T-helper 1 cell treated with Interleukin-12 subunit alpha and Interleukin-12 subunit beta and Interleukin-4 antibody, amounts not matched to agents 30 ng/mL and 1 ng/mL, for 36 hours (primary cell): ENCODE data around the gene COL25A1. TPM values are rescaled to one million over a fixed set of nuclear protein-coding genes. Genes with fewer than 3 reads are reported as not detected.

Experiments
- intact Hi-C: fragments of 100-400 bp; cut with micrococcal nuclease; formaldehyde crosslinking; loops from one replicate; pipeline ENCODE4 v1.15.1; 2024
- total RNA-seq: library from RNA; stranded (reverse); gene quantifications from 2 replicates; pipeline ENCODE4 v1.2.3, GENCODE V29; 2022

The COL25A1 gene
- not detected in 2 replicates for total RNA-seq

DNA sequence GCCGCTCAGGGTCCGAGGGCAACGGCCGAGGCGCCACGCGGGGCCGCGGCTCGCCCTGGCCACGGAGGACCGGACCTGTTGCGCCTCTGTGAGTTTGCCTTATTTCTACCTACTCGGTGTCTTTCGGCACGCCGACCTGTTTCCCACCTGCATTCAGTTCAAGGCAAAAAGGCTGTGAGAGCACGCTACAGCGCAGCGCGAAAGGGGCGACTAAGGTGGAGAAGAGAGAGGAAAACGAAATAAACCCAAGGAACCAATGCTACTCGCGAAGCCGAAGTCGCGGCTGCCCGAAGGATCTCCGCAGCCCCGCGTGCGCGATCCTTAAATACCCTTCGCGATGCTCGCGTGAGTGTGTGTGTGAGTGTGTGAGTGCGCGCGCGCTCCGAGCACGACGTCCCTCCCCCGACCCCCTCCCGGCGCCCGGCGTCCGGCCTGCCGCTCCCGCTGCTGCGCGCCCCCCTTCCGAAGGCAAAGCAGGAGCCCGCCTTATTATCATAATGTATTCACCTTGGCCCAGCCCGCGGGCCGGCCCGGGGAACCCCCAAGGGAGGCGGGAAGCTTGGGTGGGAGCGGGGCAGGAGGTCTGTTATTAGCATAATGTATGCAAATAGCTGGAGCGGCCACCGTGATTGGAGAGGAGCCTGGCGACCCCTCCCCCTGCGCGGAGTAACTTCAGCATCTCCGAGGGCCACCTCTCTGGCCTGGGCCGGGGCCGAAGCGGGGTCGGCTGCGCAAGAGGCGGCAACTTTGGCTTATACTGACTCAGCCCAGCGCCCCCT, at the start of gene COL25A1:
Gene COL25A1, minus strand, starts transcription at position 298 of the 779 bp plus-strand sequence.
- intact Hi-C loops, result no loop called here

DNA sequence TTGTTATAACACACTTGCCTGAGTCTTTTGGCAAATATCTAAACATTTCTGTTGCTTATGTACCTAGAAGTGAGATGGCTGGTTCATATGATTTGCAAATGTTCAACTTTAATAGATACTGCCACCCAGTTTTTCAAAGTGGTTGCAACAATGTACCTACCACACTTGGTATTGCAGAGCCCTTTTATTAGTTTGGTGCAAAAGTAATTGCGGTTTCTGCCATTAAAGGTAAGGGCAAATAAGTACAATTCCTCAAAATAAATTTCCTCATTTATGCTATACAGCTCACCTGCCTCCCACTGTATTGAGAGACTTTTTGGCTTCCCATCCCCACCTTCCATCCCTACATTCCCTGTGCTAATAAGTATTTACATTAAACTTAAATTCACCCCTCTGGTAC, 47.7 kb upstream of the COL25A1 start:
- intact Hi-C loops, result no loop called here

DNA sequence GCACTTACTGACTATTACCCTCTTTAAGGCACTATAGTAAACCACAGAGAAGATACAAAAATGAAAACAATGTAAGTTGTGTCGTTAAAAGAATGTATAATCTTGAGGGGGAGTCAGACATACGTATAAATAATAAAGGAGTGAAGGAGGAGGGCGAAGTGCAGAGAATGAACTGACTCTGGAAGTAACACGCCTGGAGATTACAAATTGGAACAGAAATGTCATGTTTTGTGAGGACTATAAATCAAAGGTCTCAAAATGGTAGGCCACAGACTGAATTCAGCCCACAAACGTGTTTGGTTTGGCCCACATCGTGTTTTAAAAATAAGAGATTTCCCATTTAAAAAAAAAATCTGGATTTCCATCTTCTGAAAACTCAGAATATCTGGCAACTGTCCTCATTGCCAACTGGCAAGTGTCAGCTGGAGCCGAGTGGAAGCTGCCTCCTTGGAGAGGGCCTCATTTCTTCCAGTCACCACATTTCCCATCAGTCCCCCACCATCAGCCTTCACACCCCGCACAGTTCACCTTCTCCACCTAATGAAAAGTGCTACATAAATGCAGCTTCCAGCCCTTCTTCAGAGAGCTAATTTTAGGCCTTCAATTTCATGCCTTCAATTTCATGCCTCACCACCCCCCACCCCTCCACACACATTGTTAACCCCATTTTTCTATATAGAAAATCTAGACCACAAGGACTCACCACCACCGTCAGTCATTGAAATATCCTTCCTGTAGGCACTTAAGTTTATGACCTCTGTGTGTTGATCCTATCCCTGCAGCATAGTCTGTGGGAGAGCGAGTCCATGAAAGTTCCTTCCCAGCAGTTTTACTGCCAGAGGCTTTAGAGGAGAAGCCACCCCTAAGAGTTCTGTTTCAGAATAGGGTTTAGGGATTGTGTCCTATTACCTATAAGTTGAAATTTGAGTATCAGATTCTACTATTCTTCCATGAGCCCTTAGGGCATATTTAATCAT, 32.0 kb upstream of the COL25A1 start:
- intact Hi-C loops, result no loop called here

DNA sequence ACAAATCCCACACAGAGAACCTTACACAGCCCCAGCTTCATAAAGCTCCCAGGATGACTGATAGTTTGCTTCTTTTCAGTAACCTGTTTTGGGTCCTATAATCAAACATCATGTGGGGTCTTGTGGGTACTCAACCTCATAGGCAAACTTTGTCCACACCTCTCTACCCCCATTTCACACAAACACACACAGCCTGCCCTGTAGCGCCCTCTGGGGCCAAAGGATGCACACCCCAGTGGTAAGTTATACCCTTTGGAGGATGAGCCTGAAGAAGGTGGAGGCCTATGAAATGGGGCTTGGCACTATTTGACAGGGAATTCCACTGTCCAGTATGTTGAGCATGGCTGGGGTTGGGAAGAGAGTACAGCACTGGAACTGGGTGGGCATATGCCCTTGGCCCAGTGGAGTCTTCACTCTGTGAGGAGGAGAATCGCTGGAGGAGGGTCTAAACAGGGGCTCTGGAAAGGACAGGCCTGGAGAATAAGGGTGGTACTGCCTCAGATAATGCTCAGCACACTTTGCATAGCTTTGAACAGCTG, 30.5 kb upstream of the COL25A1 start:
- intact Hi-C loops, result loop anchor here (1.0 kb wide), 1 partner anchor 499 kb away; no protein-coding TSS in a partner anchor

DNA sequence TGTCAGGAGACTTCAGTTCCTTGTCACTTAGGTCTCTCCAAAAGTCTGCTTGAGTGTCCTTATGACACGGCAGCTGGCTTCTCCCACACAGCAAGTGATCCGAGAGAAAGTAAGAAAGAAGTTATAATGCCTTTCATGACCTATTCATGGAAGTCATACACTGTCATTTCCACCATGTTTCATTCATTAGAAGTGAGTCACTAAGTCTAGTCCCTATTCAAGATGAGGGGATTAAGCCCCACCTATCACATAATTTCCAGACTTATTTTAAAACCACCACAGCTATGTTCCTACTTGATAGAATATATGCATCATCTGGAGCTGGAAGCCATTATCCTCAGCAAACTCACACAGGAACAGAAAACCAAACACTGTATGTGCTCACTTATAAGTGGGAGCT, 25.2 kb upstream of the COL25A1 start:
- intact Hi-C loops, result no loop called here

DNA sequence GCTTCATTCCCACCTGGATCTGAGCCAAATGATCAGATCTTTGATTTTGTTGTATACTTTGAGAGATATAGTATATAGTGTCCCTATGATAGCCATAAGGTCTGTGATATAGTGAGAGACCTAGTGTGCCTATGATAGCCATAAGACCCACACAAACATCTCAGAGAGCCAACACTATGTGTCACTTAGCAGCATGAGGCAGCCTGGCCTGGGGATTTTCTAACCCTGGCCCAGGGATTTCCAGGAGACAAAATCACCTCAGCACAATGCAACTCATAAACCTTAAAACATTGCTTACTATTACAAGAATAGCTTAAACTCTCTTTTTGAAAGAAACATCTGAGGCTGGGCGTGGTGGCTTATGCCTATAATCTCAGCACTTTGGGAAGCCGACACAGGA, 23.2 kb upstream of the COL25A1 start:
- intact Hi-C loops, result no loop called here

DNA sequence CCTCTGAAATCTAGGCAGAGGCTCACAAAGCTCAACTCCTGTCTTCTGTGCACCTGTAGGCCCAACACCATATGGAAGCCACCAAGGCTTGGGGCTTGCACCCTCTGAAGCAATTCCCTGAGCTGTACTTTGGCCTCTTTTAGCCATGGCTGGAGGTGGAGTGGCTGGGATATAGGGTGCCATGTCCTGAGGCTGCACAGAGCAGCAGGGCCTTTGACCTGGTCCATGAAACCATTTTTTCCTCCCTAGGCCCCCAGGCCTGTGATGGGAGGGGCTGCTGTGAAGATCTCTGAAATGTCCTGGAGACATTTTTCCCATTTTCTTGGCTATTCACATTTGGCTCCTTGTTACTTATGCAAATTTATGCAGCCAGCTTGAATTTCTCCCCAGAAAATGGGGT, 20.9 kb upstream of the COL25A1 start:
- intact Hi-C loops, result no loop called here

DNA sequence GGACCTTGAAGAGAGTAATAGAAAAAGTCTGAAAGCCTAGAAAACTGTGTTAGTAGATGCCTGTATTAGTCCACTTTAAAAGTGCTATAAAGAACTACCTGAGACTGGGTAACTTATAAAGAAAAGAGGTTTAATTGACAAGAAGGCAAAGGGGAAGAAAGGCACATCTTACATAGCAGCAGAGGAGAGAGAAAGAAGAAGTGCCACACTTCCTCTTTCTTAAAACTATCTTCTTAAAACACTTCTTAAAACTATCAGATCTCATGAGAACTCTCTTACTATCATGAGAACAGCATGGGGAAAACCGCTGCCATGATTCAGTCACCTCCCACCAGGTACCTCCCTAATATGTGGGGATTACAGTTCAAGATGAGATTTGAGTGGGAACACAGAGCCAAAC, 18.8 kb upstream of the COL25A1 start:
- intact Hi-C loops, result no loop called here

DNA sequence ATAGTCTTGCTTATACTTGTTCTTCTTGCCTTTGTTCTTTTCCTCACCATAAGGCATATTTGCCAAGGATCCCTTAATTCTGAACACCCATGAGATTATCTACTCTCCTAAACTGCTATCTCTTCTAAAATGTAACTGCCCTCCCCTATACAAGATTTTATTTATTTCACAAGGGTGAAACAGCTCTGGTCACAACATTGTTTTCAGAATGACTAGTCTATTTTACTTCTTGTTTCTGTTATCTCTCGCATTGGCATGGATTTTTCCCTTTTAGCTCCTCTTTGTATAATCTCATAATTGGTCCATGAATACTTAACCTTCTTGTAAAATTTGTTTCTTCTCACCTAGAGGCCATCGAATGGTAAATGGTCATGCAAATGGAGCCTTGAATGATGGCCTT, 17.2 kb upstream of the COL25A1 start:
- intact Hi-C loops, result no loop called here

DNA sequence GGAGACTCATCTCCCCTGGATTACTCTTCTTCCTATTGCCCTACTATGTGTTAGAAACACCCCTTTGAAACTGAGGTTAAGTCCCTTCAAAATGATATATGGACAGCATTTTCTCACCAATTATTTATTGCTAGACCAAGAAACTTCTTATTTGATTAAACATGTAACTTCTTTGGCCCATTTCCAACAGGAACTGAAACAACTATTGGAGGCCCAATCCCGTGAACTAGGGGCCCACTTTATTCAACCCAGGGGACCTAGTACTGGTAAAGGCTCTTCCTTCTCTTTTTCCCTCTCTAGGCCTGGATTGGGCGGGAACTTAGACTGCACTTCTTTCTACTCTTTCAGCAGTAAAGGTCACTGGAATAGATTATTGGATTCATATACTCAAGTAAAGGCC, 16.7 kb upstream of the COL25A1 start:
- intact Hi-C loops, result no loop called here

DNA sequence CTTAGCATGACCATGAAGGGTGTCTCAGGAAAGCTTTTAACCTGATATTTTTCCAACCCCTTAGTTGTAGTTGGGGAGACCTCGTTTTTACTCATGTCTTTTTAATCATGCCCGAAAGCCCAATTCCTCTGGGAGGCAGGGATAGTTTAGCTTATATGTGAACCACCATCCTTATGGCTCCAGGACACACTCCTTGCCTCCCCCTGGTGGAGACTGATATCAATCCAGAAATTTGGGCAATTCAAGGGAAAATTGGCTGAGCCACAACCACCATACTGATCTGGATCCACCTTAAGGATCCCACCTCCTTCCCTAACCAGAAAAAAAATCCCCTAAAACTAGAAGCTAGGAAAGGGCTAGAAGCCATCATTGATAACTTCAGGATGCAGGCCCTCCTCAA, 13.4 kb upstream of the COL25A1 start:
- intact Hi-C loops, result no loop called here

DNA sequence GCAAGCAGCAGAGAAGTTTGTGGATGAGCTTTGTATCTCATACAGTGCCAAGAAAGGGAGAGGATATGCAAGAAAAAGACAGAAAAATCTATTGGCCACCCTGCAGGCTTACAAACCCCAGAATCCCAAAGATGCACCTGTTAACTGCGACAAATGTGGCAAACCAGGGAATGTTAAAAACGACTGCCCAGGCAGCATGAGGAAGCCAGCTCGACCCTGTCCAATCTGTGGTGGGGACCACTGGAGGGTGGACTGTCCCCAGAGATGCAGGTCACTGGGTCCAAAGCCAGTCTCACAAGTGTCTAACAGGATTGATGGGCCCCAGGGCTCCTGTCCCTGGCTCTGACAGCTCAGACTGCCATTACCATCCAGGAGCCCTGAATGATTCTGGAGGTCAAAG, 12.9 kb upstream of the COL25A1 start:
- intact Hi-C loops, result no loop called here

DNA sequence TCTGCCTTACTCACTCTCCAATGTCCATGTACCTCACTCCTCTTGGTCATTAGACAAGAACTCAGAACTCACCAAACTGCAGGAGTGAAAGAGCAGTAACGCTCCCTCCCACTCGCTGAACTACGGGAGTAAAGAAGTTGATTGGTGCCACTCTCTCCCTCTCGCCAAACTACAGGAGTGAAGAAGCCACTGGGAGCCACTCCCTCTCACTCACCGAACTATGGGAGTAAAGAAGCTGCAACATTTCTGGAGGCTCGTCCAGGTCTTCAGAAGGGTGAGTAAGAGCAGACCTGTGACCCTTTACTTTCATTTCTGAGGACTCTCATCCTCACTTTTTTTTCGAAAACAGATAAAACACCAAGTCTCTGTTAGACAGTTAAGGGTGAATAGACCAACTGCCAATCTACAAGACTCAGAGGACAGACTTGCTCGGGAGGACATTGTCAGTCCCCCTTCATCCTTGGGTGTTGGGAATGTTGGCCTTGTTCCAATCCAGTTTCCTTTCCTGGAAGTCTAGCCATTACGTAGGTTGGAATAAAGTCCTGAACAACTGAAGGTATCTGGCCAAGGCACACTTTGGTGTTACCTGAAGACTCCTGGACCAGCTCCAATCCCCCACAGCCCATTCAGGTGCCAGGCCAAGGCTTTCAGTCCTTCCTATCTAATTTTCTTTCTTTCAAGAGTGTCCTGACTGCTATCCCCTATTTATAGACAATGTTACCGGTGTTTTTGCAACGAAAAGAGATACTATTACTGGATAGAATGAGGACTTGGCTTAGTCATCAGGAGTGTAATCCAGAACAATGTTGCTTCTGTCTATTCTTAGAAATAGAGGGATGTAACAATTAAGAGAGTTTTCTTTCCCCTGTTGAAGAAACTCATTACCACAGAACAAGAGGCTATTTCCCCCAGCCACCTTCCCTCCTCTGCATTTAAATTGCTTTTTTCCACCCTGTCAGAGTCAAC, 11.0 kb upstream of the COL25A1 start:
- intact Hi-C loops, result no loop called here

DNA sequence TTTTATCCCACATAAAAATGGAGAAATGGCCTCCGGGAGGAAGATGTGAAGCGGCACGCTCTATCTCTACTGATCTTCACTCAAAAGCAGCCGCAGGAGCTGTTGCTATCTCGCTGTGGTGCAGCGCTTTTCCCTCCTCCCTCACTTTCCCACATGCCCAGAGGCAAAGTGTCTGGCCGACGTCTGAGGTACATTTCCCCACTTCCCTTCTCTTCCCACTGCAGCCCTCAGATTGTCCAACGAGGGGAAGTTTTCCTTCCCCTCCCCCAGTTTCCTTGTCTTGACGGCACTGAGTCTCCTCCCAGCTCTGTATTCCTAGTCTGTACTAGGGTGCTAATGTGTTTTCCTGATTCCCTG, 660 bp upstream of the COL25A1 start:
- intact Hi-C loops, result no loop called here

DNA sequence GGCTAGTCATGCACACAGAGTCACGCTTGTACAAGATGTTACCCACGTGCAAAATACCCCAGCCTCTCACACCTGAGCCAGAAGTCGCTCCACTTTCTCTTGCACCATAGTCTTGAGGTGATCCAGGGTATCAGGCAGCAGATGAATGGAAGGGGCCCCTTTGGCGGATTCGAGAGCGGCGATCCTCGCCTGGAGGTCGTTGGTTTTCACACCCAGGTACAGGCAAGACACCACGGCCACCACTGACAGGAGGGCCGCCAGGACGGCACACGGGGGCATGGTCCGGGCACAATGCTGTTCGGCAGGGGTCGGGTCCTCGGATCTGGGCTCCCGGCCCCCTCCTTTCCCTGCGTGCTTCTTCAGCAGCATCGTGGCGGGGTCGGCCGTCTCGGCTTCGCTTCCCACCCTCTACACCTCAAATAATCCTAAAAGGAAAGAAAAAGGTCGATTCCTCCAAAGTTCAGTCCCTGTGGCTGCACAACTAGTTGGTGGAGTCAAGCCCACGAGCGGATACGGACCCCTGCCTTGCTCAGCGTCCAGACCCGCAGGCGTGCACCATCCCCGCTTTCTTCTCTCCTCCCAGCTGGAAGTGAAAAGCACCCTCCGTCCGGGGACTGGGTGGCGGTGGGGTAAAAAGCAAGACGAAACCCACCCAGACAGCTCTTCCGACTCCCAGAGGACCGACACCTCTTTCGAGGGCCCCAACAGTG, 652 bp downstream of the COL25A1 start:
- intact Hi-C loops, result no loop called here

DNA sequence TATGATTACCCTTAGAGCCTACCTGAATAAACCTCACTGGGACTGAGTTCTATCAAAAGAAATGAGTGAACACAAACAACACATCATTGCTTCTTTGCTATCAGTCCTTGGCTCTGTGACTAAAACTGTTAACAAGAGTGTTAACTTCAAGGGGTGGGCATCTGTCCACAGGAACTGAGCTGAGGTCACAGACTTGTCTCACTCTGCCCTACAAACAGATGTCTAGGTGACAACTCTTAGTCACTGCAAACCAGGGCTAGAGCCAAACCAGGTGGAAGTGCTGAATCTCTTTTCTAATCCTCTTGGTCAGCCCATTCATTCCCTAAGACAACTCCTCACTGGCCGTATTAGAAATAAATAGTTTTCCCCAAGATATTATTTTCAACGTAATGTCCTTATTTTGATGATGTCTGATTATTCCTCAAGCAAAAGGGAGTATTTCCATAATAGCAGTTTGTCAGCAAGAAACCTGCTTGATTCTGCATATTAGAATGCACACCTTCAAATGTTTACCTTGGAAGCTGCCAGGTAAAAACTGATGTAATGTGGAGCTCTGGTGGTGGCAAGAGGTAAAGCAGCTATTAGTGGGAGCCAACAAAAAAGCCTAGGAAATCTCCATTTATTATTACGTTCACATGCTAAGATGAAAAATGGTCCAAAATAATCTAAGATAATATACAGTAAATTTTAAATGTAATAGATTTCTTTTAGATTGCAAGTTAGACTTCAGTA, 4.0 kb downstream of the COL25A1 start:
- intact Hi-C loops, result loop anchor here (2.0 to 10.0 kb wide), 3 partner anchors 59 to 1274 kb away; no protein-coding TSS in a partner anchor

DNA sequence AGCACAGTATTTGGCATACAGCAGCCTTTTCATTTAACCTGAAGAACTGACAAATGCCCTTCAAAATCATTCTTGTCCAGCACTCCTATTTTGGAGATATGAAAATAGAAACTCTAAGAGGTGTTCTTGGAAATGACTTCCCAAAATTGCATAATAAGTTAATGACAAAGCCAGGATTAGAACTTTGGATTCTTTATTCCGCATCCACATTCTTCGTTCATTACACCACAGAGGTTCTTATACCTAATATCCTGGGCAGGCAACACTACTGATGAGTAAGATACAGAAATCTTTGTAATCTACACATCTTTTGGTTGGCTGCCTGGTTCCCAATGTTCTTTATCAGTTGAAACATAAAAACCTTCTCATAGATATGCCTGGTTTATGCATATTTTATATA, 5.9 kb downstream of the COL25A1 start:
- intact Hi-C loops, result loop anchor here (5.0 to 10.0 kb wide), 2 partner anchors 61 to 1272 kb away; no protein-coding TSS in a partner anchor

DNA sequence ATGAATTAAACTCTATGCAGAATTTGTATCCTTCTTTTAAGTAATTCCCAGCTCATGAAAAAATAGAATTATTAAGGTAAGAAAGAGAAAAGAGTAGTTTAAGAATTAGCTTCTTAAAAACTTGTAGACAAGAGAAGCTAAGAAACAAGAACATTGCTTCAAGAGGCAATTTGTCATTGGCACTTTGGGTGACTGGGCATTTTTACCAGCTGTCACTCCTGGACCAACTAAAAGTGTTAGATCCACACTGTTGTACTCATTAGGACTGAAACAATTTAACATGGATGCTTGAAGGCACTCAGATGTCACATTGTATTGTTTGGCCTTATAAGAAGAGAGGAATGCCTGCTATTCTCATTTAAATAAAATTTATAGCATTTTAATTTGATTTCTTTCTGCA, 7.4 kb downstream of the COL25A1 start:
- intact Hi-C loops, result loop anchor here (5.0 to 10.0 kb wide), 2 partner anchors 62 to 1270 kb away; no protein-coding TSS in a partner anchor

DNA sequence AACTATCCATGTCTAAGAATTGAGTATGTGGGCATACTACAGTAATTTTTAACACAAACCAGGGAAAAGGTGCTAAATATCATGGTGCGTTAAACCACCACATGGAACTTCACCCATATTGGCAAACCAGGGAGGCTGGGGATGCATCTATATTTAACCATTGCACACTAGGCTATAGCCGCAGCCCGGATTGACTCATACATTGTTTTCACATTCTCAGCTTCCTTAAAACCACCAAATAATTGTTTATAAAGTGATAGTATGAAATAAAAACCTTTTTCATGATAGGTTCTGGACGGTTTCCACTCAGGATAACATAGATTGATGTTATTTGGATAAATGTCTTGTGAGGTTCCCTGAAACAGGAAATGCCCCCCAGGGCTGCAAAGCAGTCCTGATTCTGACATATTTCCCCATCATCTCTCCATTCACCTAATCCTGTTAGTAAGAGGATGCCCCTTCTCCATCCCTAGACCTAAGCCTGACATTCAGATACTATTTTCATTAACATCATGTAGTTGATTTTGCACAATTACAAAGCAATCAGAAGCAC, 7.9 kb downstream of the COL25A1 start:
- intact Hi-C loops, result loop anchor here (1.0 to 10.0 kb wide), 3 partner anchors 63 to 1270 kb away; no protein-coding TSS in a partner anchor
